Endothelial cell of umbilical vein (primary cell): Measurements from ENCODE around the gene C1orf185. TPM values are rescaled to one million over a fixed set of nuclear protein-coding genes. Genes with fewer than 3 reads are reported as not detected.
A peak's percentile ranks its signal among the peaks of the same experiment; 100 is the strongest.

Source experiments
- BruUV-seq: library from RNA; stranded (reverse); fragments of 400-500 nt; replicated peaks from 2 replicates; lab custom pipeline; 2021; lab: Mats Ljungman, UMichigan
- CTCF ChIA-PET: fragments of 300-600, 350-600 bp; sonication (Branson Sonifier 250); formaldehyde crosslinking; loops from one replicate; lab custom pipeline; 2021; ENCODE audit warnings: antibody characterized with exemption, inconsistent platforms; lab: Charles Lee
- POLR2A ChIA-PET: fragments of 300-600, 350-600 bp; sonication (Branson Sonifier 250); formaldehyde crosslinking; loops from one replicate; lab custom pipeline; 2021; ENCODE audit warnings: antibody characterized with exemption, inconsistent platforms; lab: Charles Lee
- DNase-seq: peaks from one replicate; pipeline ENCODE4 v3.0.0-alpha.2; 2011; ENCODE audit warnings: low read depth, low spot score
- FAIRE-seq: peaks from 2 replicates; lab custom pipeline; 2011; peaks lifted over from hg19 to GRCh38; lab: Jason Lieb, UNC
- H2AFZ ChIP-seq: 2 replicates; pipeline ENCODE4 v1.6.0; 2012; ENCODE audit warnings: low read depth, low read length, control low read depth, inconsistent platforms
- H3K27ac ChIP-seq: 2 replicates; pipeline ENCODE4 v1.5.1; 2011; ENCODE audit warnings: low read depth, mild to moderate bottlenecking, control low read depth, low read length, moderate library complexity; ENCODE audit not compliant: insufficient read depth
- H3K27me3 ChIP-seq, 2 experiments: 2 replicates each; pipeline versions ENCODE4 v1.6.0 to v1.6.1; 2011; ENCODE audit warnings: low read length in 2 of 2, mixed read lengths in 1 of 2; ENCODE audit not compliant: control insufficient read depth in 2 of 2, insufficient read depth in 2 of 2
- H3K36me3 ChIP-seq, 2 experiments: 2 replicates in 1 of 2; 3 replicates in 1 of 2; pipeline ENCODE4 v1.5.1; 2011; ENCODE audit warnings: low read length in 2 of 2, mild to moderate bottlenecking in 1 of 2, moderate library complexity in 1 of 2; ENCODE audit not compliant: control insufficient read depth in 2 of 2, insufficient read depth in 2 of 2; ENCODE audit errors: extremely low read depth in 1 of 2
- H3K4me1 ChIP-seq: 3 replicates; pipeline ENCODE4 v1.5.1; 2011; ENCODE audit warnings: mild to moderate bottlenecking, low read length; ENCODE audit not compliant: control insufficient read depth, insufficient read depth; ENCODE audit errors: extremely low read depth
- H3K4me2 ChIP-seq: 2 replicates; pipeline ENCODE4 v1.6.1; 2011; ENCODE audit warnings: low read length, control low read depth, mixed read lengths; ENCODE audit not compliant: insufficient read depth
- H3K4me3 ChIP-seq, 3 experiments: fragments of 200-600 bp in 1 of 3; sonication (generic), shearing (Covaris generic) in 1 of 3; replicated peaks in 1 of 3; 2 replicates each; pipeline ENCODE4 v1.5.1; 2011 to 2016; ENCODE audit warnings: control low read depth in 3 of 3, low read length in 3 of 3, mild to moderate bottlenecking in 2 of 3, inconsistent platforms in 1 of 3, low read depth in 1 of 3, moderate library complexity in 1 of 3; ENCODE audit not compliant: insufficient read depth in 1 of 3
- H3K79me2 ChIP-seq: 2 replicates; pipeline ENCODE4 v1.6.0; 2012; ENCODE audit warnings: low read length, inconsistent platforms; ENCODE audit not compliant: control insufficient read depth, insufficient read depth
- H3K9ac ChIP-seq: replicated peaks from 2 replicates; pipeline ENCODE3; 2011; ENCODE audit warnings: low read length, control low read depth; ENCODE audit not compliant: insufficient read depth; ENCODE audit errors: extremely low read depth
- H3K9me1 ChIP-seq: replicated peaks from 3 replicates; pipeline ENCODE4 v1.6.0; 2011; ENCODE audit warnings: mild to moderate bottlenecking, low read length; ENCODE audit not compliant: control insufficient read depth, insufficient read depth; ENCODE audit errors: extremely low read depth
- H3K9me3 ChIP-seq: replicated peaks from 2 replicates; pipeline ENCODE4 v1.5.1; 2012; ENCODE audit warnings: low read length, inconsistent platforms; ENCODE audit not compliant: control insufficient read depth, insufficient read depth
- H4K20me1 ChIP-seq: replicated peaks from 2 replicates; pipeline ENCODE3; 2011; ENCODE audit warnings: mild to moderate bottlenecking, low read length; ENCODE audit not compliant: control insufficient read depth, insufficient read depth; ENCODE audit errors: extremely low read depth
- CTCF ChIP-seq, 2 donors: IDR thresholded peaks; 1 replicate in 1 of 2; 2 replicates in 1 of 2; pipeline ENCODE4 v1.5.1; 2011; ENCODE audit warnings: low read length in 2 of 2, mild to moderate bottlenecking in 2 of 2, moderate library complexity in 2 of 2, control low read depth in 1 of 2, inconsistent platforms in 1 of 2, low read depth in 1 of 2; ENCODE audit not compliant: insufficient read depth in 1 of 2; ENCODE audit errors: extremely low read depth in 1 of 2
- EZH2 ChIP-seq: IDR thresholded peaks from 2 replicates; pipeline ENCODE4 v1.6.1; 2012; ENCODE audit warnings: borderline replicate concordance, low read depth, mild to moderate bottlenecking, moderate library complexity, low read length, inconsistent platforms; ENCODE audit not compliant: severe bottlenecking
- FOS ChIP-seq: IDR thresholded peaks from 2 replicates; pipeline ENCODE4 v1.6.1; 2011; ENCODE audit warnings: mild to moderate bottlenecking, low read length, moderate library complexity, borderline replicate concordance; ENCODE audit not compliant: insufficient read depth
- GATA2 ChIP-seq: IDR thresholded peaks from 2 replicates; pipeline ENCODE4 v1.7.0; 2011; ENCODE audit warnings: low read depth, mild to moderate bottlenecking, moderate library complexity, mixed read lengths, low read length; ENCODE audit not compliant: insufficient read length, insufficient read depth
- JUN ChIP-seq: IDR thresholded peaks from 2 replicates; pipeline ENCODE4 v1.6.1; 2011; ENCODE audit warnings: borderline replicate concordance, low read depth; ENCODE audit not compliant: insufficient read length, insufficient read depth
- MAX ChIP-seq: IDR thresholded peaks from 2 replicates; pipeline ENCODE4 v1.6.1; 2011; ENCODE audit not compliant: insufficient read depth, insufficient read length
- MYC ChIP-seq: IDR thresholded peaks from one replicate; pipeline ENCODE4 v1.6.1; 2011; ENCODE audit warnings: mild to moderate bottlenecking, low read depth, low read length
- POLR2A ChIP-seq: IDR thresholded peaks from 2 replicates; pipeline ENCODE4 v1.6.1; 2012; ENCODE audit warnings: low read depth, mild to moderate bottlenecking, control low read depth, low read length
- POLR2AphosphoS5 ChIP-seq: IDR thresholded peaks from 2 replicates; pipeline ENCODE4 v1.6.1; 2012; ENCODE audit warnings: low read depth, mild to moderate bottlenecking, control low read depth, low read length, moderate library complexity; ENCODE audit not compliant: insufficient read depth
- dilution Hi-C: fragments of 300-500 bp; cut with MboI; formaldehyde crosslinking; loops from one replicate; pipeline ENCODE4 v1.15.0; 2019; ENCODE audit warnings: low sequenced_read_pairs; ENCODE audit not compliant: extremely low pct_ligation_motif_present
- intact Hi-C: fragments of 100-400 bp; cut with micrococcal nuclease; formaldehyde crosslinking; loops from one replicate; pipeline ENCODE4 v1.10.0; 2022
- polyA plus RNA-seq, 4 experiments: library from polyadenylated mRNA; depleted of rRNA in 3 of 4; stranded (reverse) in 3 of 4; unstranded in 1 of 4; fragments of >200 nt; gene quantifications; 2 replicates each; pipeline versions ENCODE4 v1.2.1 to v1.2.3, GENCODE V29; 2011 to 2012; ENCODE audit warnings: missing spikeins in 1 of 4
- total RNA-seq: library from RNA; stranded (reverse); gene quantifications from 2 replicates; pipeline ENCODE4 v1.2.3, GENCODE V29; 2021

Gene C1orf185
- total and polyA plus RNA-seq, 2 donors (not counting 3 experiments of a cell fraction or from before 2014, with no cell fraction given), result not detected

GRCh38 chr1:51058858-51059257 is 43.2 kb upstream of the C1orf185 start:
- ChIA-PET POLR2A (no interaction called here), CTCF (interaction anchor here (1.2 to 2.4 kb wide), 4 partner anchors 129 to 310 kb away, joined by 4 to 13 read pairs (median 10); no protein-coding TSS in a partner anchor)
- FAIRE-seq (no peak), DNase-seq (peak; percentile 9)
- Histone ChIP-seq H3K4me2 (no peak overlapping the region), H3K27me3 (peaks cover 0 to 2% of the 10 kb centered on the region in 2 experiments), H3K36me3 (no peaks in the 10 kb centered on the region), H3K27ac (no peak overlapping the region), H3K4me3 (no peak overlapping the region), H4K20me1 (no peaks in the 10 kb centered on the region), H2AFZ (no peak overlapping the region), H3K9me3 (no peaks in the 10 kb centered on the region), H3K4me1 (peaks cover 17% of the 10 kb centered on the region), H3K79me2 (no peaks in the 10 kb centered on the region), H3K9me1 (no peaks in the 10 kb centered on the region), H3K9ac (no peak overlapping the region)
- peak; percentile 21 to 55 for TF ChIP-seq CTCF (IDR thresholded peaks at IDR 0.05; ENCODE audit: extremely low read depth in 1 of 2, insufficient read depth in 1 of 2, low read depth in 1 of 2, low read length in 2 of 2)
- TF ChIP-seq POLR2AphosphoS5, result no peak
- BruUV-seq, result no TSS peak
- intact Hi-C loops, result loop anchor here (10.0 kb wide), 1 partner anchor 694 kb away; no protein-coding TSS in a partner anchor
- dilution Hi-C loops, result no loop called here

- dilution Hi-C loops (no loop called here), intact Hi-C loops (no loop called here)
- Histone ChIP-seq H3K9me3 (no peaks in the 10 kb centered on the region), H2AFZ (no peak overlapping the region), H3K4me1 (peaks cover 17% of the 10 kb centered on the region), H3K4me2 (no peak overlapping the region), H3K79me2 (no peaks in the 10 kb centered on the region), H3K9ac (no peak overlapping the region), H3K27ac (no peak overlapping the region), H3K9me1 (no peaks in the 10 kb centered on the region), H3K36me3 (no peaks in the 10 kb centered on the region), H3K4me3 (no peak overlapping the region), H3K27me3 (peaks cover 0 to 2% of the 10 kb centered on the region in 2 experiments), H4K20me1 (no peaks in the 10 kb centered on the region)
- ChIA-PET CTCF (interaction anchor here (2.4 kb wide), 1 partner anchor 287 kb away, joined by 11 read pairs; no protein-coding TSS in a partner anchor), POLR2A (no interaction called here)
- no peak for TF ChIP-seq GATA2
- TF ChIP-seq EZH2, result no peak
- TF ChIP-seq FOS, result no peak
- no peak for TF ChIP-seq POLR2AphosphoS5
- no peak for TF ChIP-seq POLR2A
- TF ChIP-seq JUN, result no peak
- no peak for TF ChIP-seq CTCF (IDR thresholded peaks at IDR 0.05; ENCODE audit: extremely low read depth in 1 of 2, insufficient read depth in 1 of 2, low read depth in 1 of 2, low read length in 2 of 2)
- TF ChIP-seq MAX, result no peak
- no peak for TF ChIP-seq MYC
- DNase-seq, result no peak
- BruUV-seq, result no TSS peak
- peak; percentile 47 for FAIRE-seq
Measured at GRCh38 chr1:51061231-51061918, 40.7 kb upstream of the C1orf185 start.
